ENCODE measurements around the gene ZNF287.

GRCh38 chr17:16513873-16514272 is 55.1 kb downstream of the ZNF287 start:
- TF ChIP-seq EZH2 (IDR thresholded peaks at IDR 0.05; ENCODE audit: low read length, missing control alignments) (no peak), CTCF (conservative IDR thresholded peaks at IDR 0.05 in 1 of 2, IDR thresholded peaks at IDR 0.05 in 1 of 2; ENCODE audit: low read depth in 1 of 2, low read length in 2 of 2) (no peak)
